Thoracic aorta (tissue), 2 donors: Measurements from ENCODE around the gene CCR6. TPM values are rescaled to one million over a fixed set of nuclear protein-coding genes. Genes with fewer than 3 reads are reported as not detected.
"Not testable (repeated sequence)": the region's sequence is repeated elsewhere in the genome, so short reads cannot be mapped to it uniquely, and the experiment has no call there.

Experiments used
- ATAC-seq: fragments of 150-250 bp; one replicate; pipeline ENCODE4 v1.8.0; 2017; ENCODE audit warnings: low read depth; ENCODE audit not compliant: insufficient number of reproducible peaks, low FRiP score
- DNase-seq: peaks from one replicate; pipeline ENCODE4 v3.0.0-alpha.2; 2020; ENCODE audit warnings: low spot score
- H3K27ac ChIP-seq, 2 donors: fragments of 200-600 bp; sonication (generic); 1 replicate in 1 of 2; 2 replicates in 1 of 2; pipeline ENCODE4 v1.5.1; 2016; ENCODE audit warnings: mild to moderate bottlenecking in 2 of 2, moderate library complexity in 2 of 2
- H3K27me3 ChIP-seq: fragments of 200-600 bp; sonication (generic); replicated peaks from 2 replicates; pipeline ENCODE4 v1.6.0; 2016; ENCODE audit warnings: mild to moderate bottlenecking; ENCODE audit not compliant: insufficient read depth
- H3K36me3 ChIP-seq: fragments of 200-600 bp; sonication (generic); one replicate; pipeline ENCODE4 v1.5.1; 2016
- H3K4me1 ChIP-seq, 2 donors: fragments of 200-600 bp; sonication (generic); 1 replicate in 1 of 2; 2 replicates in 1 of 2; pipeline versions ENCODE4 v1.5.1 to v1.6.0; 2016; ENCODE audit warnings: low read depth in 2 of 2, mild to moderate bottlenecking in 1 of 2; ENCODE audit not compliant: control insufficient read depth in 1 of 2
- H3K4me3 ChIP-seq: fragments of 200-600 bp; sonication (generic); 2 replicates; pipeline ENCODE4 v1.5.1; 2016; ENCODE audit warnings: mild to moderate bottlenecking
- H3K9me3 ChIP-seq: fragments of 200-600 bp; sonication (generic); 2 replicates; pipeline ENCODE4 v1.5.1; 2016
- total RNA-seq, 2 donors: library from RNA; depleted of rRNA; stranded (reverse); fragments of >200 nt; gene quantifications; one replicate each; pipeline versions ENCODE4 v1.1.0 to v1.2.3, GENCODE V29; 2016

Gene CCR6
- total RNA-seq, 2 donors from 2014 or later, result not detected

- H3K27ac ChIP-seq, ATAC-seq, H3K27me3 ChIP-seq, H3K4me3 ChIP-seq, H3K9me3 ChIP-seq, DNase-seq, H3K4me1 ChIP-seq, H3K36me3 ChIP-seq: not testable (repeated sequence)
These were observed 57.2 kb downstream of the CCR6 start for GRCh38 chr6:167180086-167180485.

- H3K4me1 ChIP-seq, H3K9me3 ChIP-seq, H3K36me3 ChIP-seq, ATAC-seq, H3K27me3 ChIP-seq, H3K4me3 ChIP-seq, H3K27ac ChIP-seq, DNase-seq: not testable (repeated sequence)
These were observed 58.5 kb downstream of the CCR6 start for GRCh38 chr6:167181351-167181750.

GRCh38 chr6:167182913-167183314 is 60.0 kb downstream of the CCR6 start:
- not testable (repeated sequence) for H3K27ac ChIP-seq, ATAC-seq

GRCh38 chr6:167185101-167185500 is 62.2 kb downstream of the CCR6 start:
- not testable (repeated sequence) for H3K4me1 ChIP-seq, H3K36me3 ChIP-seq, DNase-seq, ATAC-seq, H3K27ac ChIP-seq, H3K27me3 ChIP-seq, H3K9me3 ChIP-seq, H3K4me3 ChIP-seq

More at GRCh38 chr6:167182913-167183314, 60.0 kb downstream of the CCR6 start:
- H3K36me3 ChIP-seq, H3K4me1 ChIP-seq, DNase-seq, H3K27me3 ChIP-seq, H3K9me3 ChIP-seq, H3K4me3 ChIP-seq: not testable (repeated sequence)

- not testable (repeated sequence) for ATAC-seq, H3K9me3 ChIP-seq, DNase-seq, H3K36me3 ChIP-seq, H3K27ac ChIP-seq, H3K4me1 ChIP-seq, H3K4me3 ChIP-seq, H3K27me3 ChIP-seq
These were observed 64.4 kb downstream of the CCR6 start for GRCh38 chr6:167187275-167187674.

Other genes starting within 250 kb of the CCR6 start
- 10 to 100 TPM; 73.9 to 82.7 TPM for gene RNASET2, start 166.5 kb upstream of the CCR6 start, total RNA-seq
- 1 to 10 TPM; 7.7 to 8.5 TPM for gene CEP43, start 123.7 kb upstream of the CCR6 start, total RNA-seq
- gene GPR31, start 34.9 kb downstream of the CCR6 start, total RNA-seq, result not detected
- gene UNC93A, start 168.2 kb downstream of the CCR6 start, total RNA-seq, result not detected
- gene TTLL2, start 202.0 kb downstream of the CCR6 start, total RNA-seq, result not detected